HG03159 (cell line): Measurements from ENCODE around the gene ZMAT5.

Source experiments
- ATAC-seq: cut with Tn5 transposase; IDR thresholded peaks from one replicate; pipeline ENCODE4 v1.9.1; 2021; ENCODE audit warnings: mild to moderate bottlenecking, moderate library complexity; ENCODE audit not compliant: unreplicated experiment

The ZMAT5 gene

GRCh38 chr22:29691636-29692326 lies 75.0 kb downstream of the ZMAT5 start:
- no peak for ATAC-seq

GRCh38 chr22:29690476-29690875 lies 76.3 kb downstream of the ZMAT5 start:
- ATAC-seq, result no peak

- ATAC-seq, result no peak
Observed at GRCh38 chr22:29689880-29690213, 77.0 kb downstream of the ZMAT5 start.

- no peak for ATAC-seq
Observed at GRCh38 chr22:29689206-29689879, 77.5 kb downstream of the ZMAT5 start.

DNA sequence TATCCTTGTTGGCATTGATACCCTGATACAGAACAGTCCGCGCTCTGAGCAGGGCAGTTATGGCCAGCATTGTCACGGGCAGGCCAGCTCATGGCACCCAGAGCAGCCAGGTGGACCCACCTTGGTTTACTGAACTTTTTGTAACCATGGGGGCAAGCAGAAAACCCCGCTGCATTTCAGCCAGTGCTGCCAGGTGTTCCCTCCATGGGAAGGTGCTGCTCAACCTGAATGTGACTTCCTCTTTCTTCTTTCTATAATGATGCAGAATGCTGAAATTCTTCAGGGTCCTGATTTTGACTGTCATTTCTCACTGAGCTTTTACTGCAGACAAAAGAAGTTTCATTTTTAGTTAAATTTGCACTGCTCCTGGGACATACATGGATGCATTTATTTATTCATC lies 82.6 kb downstream of the ZMAT5 start:
- ATAC-seq, result no peak

DNA sequence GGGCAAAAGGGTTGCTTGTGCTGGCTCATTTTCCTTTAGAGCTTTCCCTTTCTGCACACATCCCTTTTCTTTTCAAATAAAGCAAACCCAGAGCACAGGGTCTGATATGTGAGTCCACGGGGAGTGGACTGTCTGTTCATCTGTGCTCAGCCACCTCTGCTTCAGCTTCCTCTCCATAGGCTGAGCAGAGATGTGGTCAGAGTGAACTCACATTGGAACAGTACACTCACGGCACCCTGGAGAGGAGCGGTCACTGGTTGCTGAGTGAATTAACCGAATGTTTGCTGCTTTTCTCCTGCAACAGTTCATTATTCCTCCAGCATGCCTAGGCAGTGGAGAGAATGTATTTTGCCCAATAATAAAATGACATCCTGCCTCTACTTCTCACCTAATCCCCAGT lies 83.3 kb downstream of the ZMAT5 start:
- no peak for ATAC-seq
